Testis (tissue), 2 donors: ENCODE measurements around the gene TMEM213.

Experiments used
- CTCF ChIP-seq, 3 experiments: fragments of 450-650 bp in 2 of 3; fragments of 200-600 bp in 1 of 3; sonication (generic) in 1 of 3; IDR thresholded peaks; one replicate each; pipeline ENCODE4 v1.5.1; 2016 to 2019; ENCODE audit warnings: antibody characterized with exemption in 3 of 3, mild to moderate bottlenecking in 2 of 3, moderate library complexity in 1 of 3
- POLR2A ChIP-seq: fragments of 450-650 bp; IDR thresholded peaks from one replicate; pipeline ENCODE4 v1.6.1; 2017; ENCODE audit warnings: antibody characterized with exemption, mild to moderate bottlenecking, moderate library complexity

GRCh38 chr7:138852469-138852868 lies 54.7 kb downstream of the TMEM213 start:
- no peak for TF ChIP-seq CTCF (IDR thresholded peaks at IDR 0.05)
- no peak for TF ChIP-seq POLR2A
